Stimulated activated CD8-positive, alpha-beta memory T cell treated with anti-CD3 and anti-CD28 coated beads, Interleukin-2, amount 100 ng/mL, for 48 hours (primary cell): Measurements from ENCODE around the gene FSTL3.
A peak's percentile ranks its signal among the peaks of the same experiment; 100 is the strongest.
"Not testable (repeated sequence)": the region's sequence is repeated elsewhere in the genome, so short reads cannot be mapped to it uniquely, and the experiment has no call there.

Experiments
- DNase-seq, 2 donors: peaks; one replicate each; pipeline ENCODE4 v3.0.0-alpha.2; 2020; ENCODE audit warnings: low read depth in 2 of 2

Gene FSTL3

DNA sequence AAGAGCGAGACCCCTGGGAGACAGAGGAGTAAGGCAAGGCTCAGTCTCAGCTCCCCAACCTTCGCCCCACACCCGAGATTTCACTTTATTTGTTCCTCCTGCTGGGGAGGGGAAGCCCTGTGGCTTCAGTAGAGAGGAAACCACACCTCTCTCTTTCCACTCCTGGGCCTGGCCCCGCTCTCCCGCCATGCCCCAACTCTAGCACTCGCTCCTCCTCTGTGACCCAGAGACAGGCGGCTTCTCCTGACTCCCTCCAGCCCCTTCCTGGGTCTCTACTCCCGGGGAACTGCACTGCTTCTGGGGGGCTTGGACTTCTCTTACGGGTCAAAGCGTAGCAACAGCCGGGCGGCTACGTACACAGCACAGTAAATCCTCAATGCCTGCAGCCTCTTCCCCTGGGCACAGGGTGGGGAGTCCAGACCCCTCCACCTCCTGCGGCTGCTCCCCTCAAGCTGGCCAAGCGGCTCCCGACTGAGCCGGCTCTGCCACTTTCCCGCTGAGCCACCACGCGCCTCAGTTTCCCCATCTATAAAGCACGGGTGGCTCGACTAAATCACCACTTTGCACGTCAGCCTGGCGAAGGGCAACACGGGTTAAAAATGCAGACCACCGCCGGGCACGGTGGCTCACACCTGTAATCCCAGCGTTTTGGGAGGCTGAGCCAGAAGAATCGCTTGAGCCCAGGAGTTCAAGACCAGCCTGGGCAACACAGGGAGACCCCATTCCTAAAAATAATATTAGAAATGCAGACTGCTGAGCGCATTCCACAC lies 14.6 kb upstream of the FSTL3 start:
- peak; percentile 37 to 49 for DNase-seq

DNA sequence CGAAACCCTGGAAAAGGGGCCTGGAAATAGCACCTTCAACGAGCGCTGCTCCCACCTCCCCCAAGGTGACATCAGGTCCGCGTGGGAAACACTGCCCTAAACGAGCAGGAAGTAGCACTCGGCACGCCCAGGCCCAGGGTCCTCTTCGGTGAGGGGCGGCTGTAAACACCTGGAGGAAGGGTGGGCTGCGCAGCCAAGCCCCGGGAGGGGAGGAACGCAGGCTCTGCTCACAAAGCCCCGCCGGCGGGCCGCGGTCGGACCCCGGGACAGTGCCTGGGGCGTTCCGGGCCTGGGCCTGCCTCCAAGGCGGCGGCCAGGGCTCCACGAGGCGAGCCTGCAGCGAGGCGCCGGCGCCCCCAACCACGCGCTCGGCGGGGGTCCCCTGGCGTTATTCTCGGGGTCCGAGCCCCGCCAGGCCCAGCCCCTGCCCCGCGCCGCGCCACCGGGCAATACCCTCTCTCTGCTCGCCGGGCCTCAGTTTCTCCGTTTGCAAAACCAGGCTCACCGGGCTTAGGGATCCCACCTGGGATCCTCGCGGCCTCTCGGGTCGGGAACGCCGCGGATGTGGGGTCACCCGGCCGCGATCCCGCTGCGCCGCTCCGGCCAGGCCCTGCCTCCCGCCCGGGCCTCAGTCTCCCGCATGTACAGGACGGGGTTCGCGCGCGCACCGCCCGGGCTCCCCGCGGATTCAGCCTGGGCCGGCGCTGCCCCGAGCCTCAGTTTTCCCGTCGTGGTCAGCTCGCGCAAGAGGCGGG lies 13.8 kb upstream of the FSTL3 start:
- DNase-seq = peak; percentile 62 to 63

DNA sequence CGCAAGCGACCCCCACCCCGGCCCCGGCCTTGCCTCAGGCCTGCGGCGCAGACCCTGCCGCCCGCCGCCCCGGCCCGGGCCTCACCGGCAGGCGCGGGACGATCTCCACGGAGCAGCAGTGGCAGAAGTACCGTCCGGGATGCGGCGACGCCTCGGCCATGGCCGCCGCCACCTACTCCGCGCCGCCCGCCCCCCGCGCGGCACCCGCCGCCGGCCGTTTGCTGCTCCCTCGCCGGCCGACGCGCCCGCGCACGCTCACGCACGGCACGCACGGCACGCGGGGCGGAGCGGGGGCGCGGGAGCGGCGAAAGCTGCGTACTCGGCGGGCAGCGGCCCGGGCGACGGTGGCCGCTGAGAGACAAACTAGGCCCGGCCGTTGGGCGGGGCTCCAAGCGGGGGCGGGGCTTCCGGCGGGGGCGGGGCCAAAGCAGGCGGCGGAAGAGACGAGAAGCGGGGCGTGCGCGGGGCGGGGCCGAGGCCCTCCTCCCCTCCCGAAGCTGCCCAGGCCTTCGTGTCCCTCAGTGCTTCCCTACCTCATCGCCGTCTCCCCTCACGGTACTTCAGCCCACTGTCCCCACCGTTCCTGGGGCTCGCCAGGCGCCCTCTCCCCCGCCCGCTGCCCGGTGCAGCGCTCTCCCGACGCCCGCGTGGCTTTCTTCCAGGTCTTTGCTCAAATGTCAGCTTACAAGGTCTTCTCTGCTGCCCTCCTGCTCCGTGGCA lies 13.1 kb upstream of the FSTL3 start, which contains the start of gene RNF126:
Gene RNF126, minus strand, starts transcription at position 253 of the 720 bp plus-strand sequence. Its CDS starts 93 bp downstream, at position 160.
- peak; percentile 92 to 95 for DNase-seq

DNA sequence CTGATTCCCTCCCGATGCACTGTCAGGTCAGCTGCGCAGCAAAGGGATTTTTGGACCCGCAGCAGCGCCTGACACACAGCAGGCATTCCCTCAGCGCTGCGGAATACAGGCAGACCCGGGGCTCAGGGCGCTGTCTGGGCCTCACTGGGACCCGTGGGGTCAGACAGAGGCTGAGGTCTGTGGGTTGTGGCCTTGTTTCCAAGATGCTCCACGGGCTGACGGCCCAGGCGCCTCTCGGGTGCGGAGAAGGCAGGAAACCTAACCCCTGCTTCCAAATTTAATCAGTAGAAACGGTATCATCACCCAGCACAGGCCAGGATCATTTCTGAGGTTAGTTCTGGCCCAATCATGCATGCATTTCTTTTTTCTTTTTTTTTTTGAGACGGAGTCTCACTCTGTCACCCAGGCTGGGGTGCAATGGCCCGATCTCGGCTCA lies 12.5 kb upstream of the FSTL3 start:
- no peak for DNase-seq

DNA sequence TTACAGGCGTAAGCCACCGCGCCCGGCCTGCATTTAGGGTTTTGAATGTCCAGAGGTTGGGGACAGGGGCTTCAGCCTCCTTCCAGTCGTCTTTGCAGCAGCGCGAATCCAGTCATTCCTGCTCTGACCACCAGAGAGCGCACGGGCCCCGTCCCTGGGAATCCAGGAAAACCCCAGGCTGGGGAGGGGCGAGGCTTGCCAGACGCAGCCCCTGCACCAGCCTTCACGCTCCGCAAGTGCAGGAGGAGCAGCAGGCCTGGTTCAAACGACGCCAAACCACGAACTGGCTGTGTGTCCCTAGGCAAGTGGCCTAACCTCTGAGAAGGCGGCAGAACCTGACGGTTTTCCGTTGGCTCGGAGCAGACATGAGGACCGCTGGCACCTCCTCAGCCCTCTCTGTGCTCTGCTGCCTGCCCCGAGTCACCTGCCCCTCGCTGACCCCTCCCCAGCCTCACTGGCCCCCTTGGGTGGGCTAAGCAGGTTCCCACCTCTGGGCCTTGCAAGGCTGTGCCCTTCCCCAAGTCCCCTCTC lies 11.2 kb upstream of the FSTL3 start:
- peak; percentile 62 to 82 for DNase-seq

DNA sequence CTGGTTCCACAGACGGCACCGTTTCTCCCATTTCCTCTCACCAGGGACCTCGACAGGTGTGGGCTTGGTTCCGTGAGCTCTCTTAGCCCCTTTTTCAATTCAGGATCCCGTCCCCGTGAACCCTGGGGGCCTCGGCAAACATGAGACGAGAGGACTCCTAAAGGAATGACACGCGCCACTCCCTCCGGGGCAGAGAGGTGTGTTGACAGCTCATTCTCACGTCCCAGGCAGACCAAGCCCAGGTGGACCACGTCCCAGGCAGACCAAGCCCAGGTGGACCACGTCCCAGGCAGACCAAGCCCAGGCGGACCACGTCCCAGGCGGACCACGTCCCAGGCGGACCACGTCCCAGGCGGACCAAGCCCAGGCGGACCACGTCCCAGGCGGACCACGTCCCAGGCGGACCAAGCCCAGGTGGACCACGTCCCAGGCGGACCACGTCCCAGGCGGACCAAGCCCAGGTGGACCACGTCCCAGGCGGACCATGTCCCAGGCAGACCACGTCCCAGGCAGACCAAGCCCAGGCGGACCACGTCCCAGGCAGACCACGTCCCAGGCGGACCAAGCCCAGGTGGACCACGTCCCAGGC lies 9.1 kb upstream of the FSTL3 start:
- DNase-seq = not testable (repeated sequence)

DNA sequence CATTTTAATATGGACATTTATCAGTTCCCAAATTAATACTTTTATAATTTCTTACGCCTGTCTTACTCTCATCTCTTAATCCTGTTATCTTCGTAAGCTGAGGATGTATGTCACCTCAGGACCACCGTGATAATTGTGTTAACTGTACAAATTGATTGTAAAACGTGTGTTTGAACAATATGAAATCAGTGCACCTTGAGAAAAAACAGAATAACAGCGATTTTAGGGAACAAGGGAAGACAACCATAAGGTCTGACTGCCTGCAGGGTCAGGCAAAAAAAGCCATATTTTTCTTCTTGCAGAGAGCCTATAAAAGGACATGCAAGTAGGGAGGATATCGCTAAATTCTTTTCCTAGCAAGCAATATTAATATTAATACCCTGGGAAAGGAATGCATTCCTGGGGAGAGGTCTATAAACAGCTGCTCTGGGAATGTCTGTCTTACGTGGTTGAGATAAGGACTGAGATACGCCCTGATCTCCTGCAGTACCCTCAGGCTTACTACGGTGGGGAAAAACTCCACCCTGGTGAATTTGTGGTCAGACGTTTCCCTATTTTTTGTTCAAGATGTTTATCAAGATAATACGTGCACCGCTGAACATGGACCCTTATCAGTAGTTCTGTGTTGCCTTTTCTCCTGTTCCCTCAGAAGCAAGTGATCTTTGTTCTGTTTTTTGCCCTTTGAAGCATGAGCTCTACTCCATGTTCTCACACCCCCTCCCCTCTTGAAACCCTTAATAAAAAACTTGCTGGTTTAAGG lies 7.3 kb upstream of the FSTL3 start:
- DNase-seq = not testable (repeated sequence)

DNA sequence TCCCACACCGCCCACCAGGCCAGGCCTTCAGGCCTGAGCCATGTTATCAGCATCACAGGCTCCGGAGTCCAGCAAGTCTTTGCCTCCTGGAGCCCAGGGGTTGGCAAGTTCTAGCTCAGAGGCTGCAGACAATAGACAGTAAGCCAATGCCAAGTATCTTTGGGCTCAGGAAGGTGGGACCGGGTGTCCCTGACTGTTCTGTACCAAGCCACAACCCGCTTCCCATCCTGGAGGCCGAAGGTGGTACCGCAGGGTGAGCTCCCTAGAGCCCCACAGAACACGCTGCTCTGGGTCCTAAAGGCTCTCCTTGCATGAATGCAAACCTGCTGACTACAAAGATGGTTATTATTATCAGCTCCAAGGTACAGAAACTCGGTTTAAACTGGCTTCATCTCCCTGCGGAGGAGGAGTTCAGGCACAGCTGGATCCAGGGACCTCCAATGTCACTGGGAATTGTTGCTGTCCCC lies 5.5 kb upstream of the FSTL3 start:
- DNase-seq = no peak

DNA sequence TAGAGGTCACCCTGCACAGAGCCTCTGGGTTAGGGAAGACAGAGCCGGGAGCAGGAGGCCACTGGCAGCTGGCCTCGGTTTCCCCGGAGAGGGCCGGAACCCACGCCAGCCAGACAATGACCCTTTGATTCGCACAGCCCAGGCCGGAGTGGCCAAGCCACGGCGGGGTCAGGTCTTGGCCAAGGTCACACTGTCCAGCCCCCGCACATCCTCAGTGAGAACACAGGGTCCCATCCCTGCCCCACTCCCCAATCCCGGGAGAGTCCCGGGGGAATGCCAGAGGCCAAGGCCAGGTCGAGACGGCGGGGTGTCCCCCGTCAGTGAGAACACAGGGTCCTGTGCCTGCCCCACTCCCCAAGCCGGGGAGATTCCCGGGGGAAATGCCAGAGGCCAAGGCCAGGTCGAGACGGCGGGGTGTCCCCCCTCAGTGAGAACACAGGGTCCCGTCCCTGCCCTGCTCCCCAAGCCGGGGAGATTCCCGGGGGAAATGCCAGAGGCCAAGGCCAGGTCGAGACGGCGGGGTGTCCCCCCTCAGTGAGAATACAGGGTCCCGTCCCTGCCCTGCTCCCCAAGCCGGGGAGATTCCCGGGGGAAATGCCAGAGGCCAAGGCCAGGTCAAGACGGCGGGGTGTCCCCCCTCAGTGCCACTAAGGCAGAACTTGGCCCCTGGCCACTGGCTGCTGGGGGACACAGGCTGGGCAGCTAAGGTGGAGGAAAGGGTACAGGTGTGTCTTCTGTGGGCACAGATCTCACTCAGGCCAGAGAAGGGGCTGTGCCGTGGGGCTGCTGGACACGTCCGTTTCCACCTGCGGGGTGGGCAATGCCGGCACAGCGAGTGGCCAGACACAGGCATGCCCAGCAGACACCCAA lies 1.7 kb upstream of the FSTL3 start:
- no peak for DNase-seq

DNA sequence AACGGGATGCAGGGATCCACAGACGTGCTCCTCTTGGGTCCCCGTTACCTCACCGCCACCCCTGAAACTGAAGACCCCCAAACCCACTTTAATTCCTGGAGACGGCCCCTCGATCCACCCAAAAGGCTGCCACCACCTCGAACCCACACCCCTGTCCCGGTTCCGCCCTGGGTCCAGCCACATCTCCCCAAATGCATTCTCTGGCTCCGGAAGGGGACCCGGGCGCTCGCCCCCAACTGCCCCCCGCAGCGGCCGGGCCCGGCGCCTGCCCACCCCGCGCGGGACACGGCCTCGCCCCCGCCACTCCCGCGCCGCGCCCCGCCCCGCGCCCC lies 219 bp upstream of the FSTL3 start:
- DNase-seq = no peak

DNA sequence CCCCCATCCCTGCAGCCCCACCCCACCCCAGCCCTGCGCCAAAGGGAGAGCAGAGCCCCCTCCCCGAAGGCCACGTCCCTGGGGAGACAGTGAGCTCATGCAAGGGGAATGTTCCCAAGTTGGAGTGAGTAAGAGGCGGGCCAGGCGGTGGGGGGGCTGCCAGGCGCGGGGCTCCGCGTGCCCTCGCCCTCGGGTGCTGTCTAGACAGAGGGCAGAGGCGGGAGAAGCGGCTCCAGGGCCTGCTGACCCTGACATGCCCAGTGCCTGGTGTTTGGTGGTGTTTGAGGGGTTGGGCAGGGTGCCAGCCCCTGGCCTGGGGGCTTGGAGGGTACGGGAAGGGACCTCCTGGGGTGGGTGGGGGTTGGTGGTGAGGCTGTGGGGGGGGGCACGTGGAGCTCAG lies 1.0 kb downstream of the FSTL3 start:
- no peak for DNase-seq

DNA sequence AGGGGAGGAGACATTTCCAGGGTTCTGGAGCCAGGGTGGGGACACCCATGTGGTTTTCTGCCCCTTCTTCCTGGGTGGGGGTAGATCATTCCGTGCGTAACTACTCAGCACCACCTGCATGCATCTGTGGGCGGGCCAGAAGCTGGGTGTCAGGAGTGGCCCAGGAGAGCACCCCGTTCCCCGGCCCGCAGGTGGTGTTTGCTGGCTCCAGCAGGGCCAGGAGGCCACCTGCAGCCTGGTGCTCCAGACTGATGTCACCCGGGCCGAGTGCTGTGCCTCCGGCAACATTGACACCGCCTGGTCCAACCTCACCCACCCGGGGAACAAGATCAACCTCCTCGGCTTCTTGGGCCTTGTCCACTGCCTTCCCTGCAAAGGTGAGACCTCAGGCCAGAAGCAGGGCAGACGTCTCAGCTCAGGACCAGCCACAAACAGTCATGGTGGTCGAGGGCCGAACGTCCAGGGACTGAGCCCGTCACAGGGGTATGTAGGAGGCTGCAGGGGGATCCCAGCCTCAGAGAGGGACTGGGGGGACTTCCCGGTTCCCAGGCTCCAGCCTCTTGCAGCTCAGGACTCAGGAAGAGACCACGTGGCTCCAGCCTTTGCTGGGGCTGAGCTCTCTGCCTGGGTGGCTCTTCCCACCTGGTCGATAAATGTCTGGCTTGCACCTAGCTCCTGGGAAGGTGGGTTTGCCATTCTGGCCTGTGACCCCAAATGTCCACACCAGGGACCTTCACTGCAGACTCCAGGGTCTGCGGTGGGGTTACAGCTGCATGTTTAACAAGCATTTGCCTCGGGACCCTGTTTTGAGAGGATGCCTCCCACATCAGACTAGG lies 1.6 kb downstream of the FSTL3 start:
- DNase-seq = no peak

DNA sequence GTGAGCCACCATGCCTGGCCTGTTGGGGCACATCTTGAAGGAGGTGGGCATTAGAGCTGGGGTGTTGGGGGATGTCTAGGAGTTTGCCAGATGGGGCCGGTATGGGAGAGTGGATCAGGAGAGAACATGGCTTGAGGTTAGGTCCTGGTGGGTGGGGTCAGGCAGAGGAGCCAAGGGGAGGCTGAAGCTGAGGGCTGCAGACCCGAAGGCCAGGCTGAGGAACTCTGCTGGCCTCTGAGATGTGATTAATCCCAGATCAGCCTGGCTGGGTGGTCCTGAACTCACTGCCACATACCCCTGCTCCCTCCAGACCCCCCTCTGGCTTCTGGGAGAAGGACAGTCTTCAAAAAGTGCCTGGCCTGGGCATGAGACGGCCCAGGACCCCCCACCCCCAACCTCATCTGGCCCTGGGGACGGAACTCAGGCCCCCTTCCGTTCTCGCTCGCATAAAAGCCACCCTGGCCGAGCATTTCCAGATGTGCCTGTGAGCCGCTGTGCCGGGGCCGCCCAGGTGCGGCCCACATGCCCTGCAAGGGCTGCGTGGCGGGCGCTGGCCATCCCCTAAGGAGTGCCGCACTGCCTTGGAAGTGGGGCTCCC lies 2.7 kb downstream of the FSTL3 start:
- no peak for DNase-seq

DNA sequence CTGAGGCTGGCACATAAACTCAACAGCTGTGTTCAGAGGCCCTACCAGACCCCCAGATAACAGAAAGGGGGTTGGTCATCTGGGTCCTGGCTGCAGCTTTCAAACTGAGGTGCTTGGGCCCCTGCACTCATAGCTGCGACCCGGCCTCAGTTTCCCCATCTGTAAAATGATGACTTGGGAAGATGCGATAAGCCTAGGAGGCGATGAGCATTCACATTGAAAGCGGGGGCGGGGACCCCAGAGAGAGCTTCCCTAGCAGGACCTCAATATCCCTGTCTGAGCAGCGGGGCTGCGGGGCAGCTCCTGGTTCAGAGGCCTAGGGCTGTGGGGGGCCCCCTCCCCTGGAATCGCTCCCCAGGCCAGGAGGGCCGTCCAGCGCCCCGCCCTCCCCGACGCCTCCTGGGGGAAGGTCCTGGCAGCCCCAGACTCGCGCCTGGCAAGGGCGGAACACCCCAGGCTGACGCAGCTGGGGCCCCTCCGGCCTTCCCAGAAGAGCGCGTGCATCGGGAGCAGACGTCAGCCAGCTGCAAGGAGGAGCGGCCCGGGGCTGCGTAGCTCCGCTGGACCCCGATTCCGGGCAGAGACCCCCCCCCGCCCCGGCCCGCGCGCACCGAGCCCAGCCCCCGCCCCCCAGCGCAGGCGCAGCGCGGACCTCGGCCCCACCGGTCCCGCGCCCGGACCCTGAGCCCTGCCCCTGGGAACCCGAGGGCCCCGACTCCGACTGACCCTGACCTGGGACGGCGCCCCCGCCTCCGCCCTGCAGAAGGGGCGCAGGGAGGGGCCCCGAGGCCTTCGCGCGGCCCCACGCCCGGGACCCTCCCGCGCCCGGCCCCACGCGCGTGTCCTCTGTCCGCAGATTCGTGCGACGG lies 3.5 kb downstream of the FSTL3 start:
- no peak for DNase-seq

DNA sequence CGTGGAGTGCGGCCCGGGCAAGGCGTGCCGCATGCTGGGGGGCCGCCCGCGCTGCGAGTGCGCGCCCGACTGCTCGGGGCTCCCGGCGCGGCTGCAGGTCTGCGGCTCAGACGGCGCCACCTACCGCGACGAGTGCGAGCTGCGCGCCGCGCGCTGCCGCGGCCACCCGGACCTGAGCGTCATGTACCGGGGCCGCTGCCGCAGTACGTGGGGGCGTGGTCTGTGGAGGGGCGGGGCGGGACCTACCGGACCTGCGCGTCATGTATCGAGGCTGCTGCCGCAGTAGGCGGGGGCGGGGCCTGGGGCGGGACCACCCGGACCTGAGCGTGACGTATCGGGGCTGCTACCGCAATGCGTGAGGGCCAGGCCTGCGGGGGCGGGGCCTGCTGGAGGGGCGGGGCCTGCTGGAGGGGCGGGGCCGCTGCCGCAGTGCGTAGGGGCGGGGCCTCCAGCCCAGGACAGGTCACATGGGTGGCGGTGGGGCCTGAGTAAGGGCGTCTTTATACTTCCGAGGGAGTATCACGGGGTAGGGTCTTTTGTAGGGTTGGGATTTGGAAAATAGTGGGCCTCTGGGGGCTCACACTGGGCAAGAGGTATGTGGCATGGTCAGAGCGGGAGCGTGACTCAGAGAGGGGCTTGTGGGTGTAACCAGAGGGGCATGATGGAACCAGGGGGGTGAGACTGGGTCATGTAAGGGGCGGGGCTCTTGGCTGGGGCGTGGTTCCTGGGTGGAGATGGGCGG lies 4.3 kb downstream of the FSTL3 start:
- peak; percentile 100 for DNase-seq

DNA sequence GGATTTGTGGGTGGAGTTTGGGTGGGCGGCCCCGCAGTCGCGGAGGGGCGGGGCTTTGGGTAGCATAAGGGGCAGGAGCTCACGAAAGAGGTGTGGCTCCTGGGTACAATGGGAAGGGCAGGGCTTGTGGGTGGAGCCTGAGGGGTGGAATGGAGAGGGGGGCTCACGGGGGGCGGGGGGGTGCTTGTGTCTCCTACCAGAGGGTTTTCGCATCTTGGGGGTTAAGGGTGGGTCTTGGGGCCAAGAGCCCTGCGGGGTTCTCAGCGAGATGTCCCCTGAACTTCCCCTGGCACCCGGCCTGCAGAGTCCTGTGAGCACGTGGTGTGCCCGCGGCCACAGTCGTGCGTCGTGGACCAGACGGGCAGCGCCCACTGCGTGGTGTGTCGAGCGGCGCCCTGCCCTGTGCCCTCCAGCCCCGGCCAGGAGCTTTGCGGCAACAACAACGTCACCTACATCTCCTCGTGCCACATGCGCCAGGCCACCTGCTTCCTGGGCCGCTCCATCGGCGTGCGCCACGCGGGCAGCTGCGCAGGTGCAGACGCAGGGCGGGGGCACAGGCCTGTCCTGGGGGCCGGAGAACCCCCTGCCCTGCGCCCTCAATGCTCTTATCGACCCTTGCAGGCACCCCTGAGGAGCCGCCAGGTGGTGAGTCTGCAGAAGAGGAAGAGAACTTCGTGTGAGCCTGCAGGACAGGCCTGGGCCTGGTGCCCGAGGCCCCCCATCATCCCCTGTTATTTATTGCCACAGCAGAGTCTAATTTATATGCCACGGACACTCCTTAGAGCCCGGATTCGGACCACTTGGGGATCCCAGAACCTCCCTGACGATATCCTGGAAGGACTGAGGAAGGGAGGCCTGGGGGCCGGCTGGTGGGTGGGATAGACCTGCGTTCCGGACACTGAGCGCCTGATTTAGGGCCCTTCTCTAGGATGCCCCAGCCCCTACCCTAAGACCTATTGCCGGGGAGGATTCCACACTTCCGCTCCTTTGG lies 5.1 kb downstream of the FSTL3 start:
- DNase-seq = peak in 1 of 2 donors; percentile 86
